ENCODE results near the gene KCNG3. TPM values are rescaled to one million over a fixed set of nuclear protein-coding genes. Genes with fewer than 3 reads are reported as not detected.
A peak's percentile ranks its signal among the peaks of the same experiment; 100 is the strongest.

KCNG3 gene
- total RNA-seq, 2 donors from 2014 or later = 1.8 to 6.9 TPM

DNA sequence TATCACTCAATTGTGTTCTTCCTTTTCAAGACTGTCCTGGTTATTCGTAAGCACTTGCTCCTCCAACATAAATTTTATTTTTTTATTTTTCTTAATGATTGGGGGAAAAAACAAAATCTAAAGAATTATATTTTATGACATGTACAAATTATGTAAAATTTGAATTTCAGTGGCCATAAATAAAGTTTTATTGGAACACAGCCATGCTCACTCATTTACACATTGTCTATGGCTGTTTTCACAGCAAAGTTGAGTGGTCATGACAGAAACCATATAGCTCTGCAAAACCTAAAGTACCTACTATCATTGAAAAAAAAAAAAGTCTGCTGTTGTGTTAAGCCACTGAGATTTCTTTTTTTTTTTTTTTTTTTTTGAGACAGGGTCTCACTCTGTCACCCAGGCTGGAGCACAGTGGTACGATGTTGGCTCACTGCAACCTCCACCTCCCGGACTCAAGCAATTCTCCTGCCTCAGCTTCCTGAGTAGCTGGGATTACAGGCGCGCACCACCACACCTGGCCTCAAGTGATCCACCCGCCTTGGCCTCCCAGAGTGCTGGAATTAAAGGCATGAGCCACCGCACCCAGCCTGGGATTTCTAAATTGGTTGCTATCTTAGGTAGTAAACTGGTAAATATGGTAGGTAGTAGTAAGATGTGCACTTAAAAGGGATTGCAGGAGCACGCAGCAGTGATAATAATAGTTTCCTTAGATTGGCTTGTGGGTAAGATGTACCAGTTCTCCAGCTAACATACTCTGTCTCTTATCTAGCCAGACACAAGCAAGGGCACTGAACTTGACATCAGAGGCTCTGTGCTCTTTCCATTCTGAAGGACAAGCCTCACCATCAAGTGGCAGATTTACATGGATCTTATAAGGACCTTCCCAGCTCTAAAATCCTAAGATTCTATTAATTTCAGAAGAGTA is 44.4 kb downstream of the KCNG3 start:
- ATAC-seq (no peak), DNase-seq (no peak)
- H3K27ac ChIP-seq = peak overlapping the region in 1 of 4 donors; percentile 21
- no peaks in the 10 kb centered on the region for H3K4me1 ChIP-seq
- TF ChIP-seq, protein P1, sequence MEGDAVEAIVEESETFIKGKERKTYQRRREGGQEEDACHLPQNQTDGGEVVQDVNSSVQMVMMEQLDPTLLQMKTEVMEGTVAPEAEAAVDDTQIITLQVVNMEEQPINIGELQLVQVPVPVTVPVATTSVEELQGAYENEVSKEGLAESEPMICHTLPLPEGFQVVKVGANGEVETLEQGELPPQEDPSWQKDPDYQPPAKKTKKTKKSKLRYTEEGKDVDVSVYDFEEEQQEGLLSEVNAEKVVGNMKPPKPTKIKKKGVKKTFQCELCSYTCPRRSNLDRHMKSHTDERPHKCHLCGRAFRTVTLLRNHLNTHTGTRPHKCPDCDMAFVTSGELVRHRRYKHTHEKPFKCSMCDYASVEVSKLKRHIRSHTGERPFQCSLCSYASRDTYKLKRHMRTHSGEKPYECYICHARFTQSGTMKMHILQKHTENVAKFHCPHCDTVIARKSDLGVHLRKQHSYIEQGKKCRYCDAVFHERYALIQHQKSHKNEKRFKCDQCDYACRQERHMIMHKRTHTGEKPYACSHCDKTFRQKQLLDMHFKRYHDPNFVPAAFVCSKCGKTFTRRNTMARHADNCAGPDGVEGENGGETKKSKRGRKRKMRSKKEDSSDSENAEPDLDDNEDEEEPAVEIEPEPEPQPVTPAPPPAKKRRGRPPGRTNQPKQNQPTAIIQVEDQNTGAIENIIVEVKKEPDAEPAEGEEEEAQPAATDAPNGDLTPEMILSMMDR (IDR thresholded peaks at IDR 0.05) = no peak
- TF ChIP-seq POLR2A (IDR thresholded peaks at IDR 0.05) = no peak
- no peak overlapping the region for H3K4me3 ChIP-seq
- H3K27me3 ChIP-seq = no peaks in the 10 kb centered on the region
- H3K9me3 ChIP-seq = no peaks in the 10 kb centered on the region
- intact Hi-C loops (cut with DNase I) = no loop called here
- no peaks in the 10 kb centered on the region for H3K36me3 ChIP-seq (replicated peaks in 1 of 2; ENCODE audit: insufficient read depth in 1 of 2, low read depth in 2 of 2)
- 86 to 91% methylated on average over 7 to 8 of the region's 8 CpGs for WGBS, 2 donors

DNA sequence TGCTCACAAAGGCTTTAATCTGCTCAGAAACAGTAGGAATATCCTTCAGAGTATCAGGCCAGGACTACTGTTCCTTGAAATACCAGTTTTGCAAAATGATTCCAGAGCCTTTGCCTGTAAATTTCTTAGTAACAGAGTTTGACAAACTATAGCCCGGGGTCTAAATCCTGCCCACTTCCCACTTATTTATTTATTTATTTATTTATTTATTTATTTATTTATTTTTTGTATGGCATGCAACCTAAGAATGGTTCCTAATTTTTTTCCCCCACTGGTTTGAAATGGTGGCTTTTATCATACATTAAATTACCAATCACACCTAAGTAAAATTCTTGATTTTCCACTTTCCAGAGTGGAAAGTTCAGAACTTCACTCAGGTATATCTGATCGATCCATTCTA is 45.6 kb downstream of the KCNG3 start:
- no peak for ATAC-seq
- H3K27me3 ChIP-seq = no peaks in the 10 kb centered on the region
- 79 to 98% methylated on average over 2 of the region's 2 CpGs for WGBS, 2 donors
- no peaks in the 10 kb centered on the region for H3K4me1 ChIP-seq
- DNase-seq = no peak
- no peaks in the 10 kb centered on the region for H3K9me3 ChIP-seq
- H3K36me3 ChIP-seq (replicated peaks in 1 of 2; ENCODE audit: insufficient read depth in 1 of 2, low read depth in 2 of 2) = no peaks in the 10 kb centered on the region
- TF ChIP-seq POLR2A (IDR thresholded peaks at IDR 0.05) = no peak
- TF ChIP-seq, protein P1 (IDR thresholded peaks at IDR 0.05) = no peak
- intact Hi-C loops (cut with DNase I) = no loop called here
- H3K4me3 ChIP-seq = no peak overlapping the region
- H3K27ac ChIP-seq = no peak overlapping the region

DNA sequence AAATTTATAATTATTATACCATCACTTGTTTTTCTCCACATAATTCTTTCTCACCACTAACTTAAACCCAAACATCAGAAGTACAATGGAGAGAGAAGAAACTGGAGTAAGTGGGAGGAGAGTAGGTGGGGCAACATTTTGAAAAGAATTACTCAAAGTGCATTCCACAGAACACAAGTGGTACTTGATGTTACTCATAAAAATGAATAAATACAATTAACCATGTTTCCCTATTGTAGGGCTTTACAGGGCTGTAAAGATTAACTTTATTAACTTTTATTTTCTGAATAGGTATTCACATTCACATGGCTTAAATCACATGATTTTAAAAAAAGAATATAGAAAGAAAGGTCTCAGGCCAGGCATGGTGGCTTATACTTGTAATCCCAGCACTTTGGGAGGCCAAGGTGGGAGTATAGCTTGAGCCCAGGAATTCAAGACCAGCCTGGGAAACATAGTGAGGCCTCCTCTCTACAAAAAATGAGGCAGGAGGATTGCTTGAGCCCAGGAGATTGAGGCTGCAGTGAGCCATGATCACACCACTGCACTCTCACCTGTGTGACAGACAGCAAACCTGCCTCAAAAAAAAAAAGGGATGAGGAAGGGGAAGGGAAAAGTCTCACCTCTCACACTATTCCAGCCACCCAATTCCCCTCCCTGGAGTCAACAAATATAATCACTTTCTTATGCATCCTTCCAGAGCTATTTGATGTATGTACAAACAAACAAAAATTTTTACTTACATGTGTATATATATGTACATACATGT is 47.1 kb downstream of the KCNG3 start:
- Histone ChIP-seq H3K27ac (peak overlapping the region in 3 of 4 donors; percentile 44 to 78 (median 57)), H3K4me3 (no peak overlapping the region), H3K9me3 (no peaks in the 10 kb centered on the region), H3K27me3 (no peaks in the 10 kb centered on the region), H3K4me1 (no peaks in the 10 kb centered on the region), H3K36me3 (replicated peaks in 1 of 2; ENCODE audit: insufficient read depth in 1 of 2, low read depth in 2 of 2) (no peaks in the 10 kb centered on the region)
- peak; percentile 88 for ATAC-seq
- TF ChIP-seq POLR2A (IDR thresholded peaks at IDR 0.05) = no peak
- TF ChIP-seq, protein P1 (IDR thresholded peaks at IDR 0.05) = no peak
- intact Hi-C loops (cut with DNase I) = no loop called here
- no peak for DNase-seq

DNA sequence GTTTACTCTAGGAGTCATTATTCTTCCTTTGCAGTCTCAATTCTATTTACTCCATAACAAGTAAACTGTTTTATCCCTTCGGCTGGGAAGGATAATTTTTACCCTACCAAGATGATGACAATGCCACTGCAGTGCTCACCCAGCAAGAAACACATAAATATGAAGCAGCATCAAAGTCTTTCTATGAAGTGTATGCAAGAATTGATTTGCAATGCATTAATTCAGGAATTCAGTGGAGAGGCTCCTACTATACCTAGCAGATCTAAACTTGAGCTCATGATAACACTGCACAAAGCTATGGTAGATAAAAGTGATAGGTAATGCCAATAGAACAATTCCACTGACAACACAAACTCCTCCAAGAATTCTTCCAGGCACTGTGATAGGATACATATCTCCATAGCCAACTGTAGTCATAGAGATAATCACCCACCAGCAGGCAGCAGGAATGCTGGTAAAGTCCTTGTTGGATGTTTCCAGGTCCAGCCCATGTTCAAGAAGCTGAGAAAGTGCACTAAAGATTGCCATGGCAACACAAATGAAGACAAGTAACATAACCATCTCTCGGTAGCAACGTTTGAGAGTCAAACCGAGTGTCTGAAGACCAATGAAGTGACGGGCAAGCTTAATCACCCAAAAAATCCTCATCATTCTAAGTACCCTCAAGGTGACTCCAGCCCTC is 49.9 kb downstream of the KCNG3 start:
- Histone ChIP-seq H3K4me3 (no peak overlapping the region), H3K27me3 (no peaks in the 10 kb centered on the region), H3K9me3 (no peaks in the 10 kb centered on the region), H3K27ac (no peak overlapping the region), H3K4me1 (no peaks in the 10 kb centered on the region), H3K36me3 (replicated peaks in 1 of 2; ENCODE audit: insufficient read depth in 1 of 2, low read depth in 2 of 2) (no peaks in the 10 kb centered on the region)
- DNase-seq (no peak), ATAC-seq (no peak)
- 48 to 53% methylated on average over 2 to 5 of the region's 5 CpGs for WGBS, 2 donors
- TF ChIP-seq POLR2A (IDR thresholded peaks at IDR 0.05) = no peak
- TF ChIP-seq, protein P1 (IDR thresholded peaks at IDR 0.05) = no peak
- intact Hi-C loops (cut with DNase I) = no loop called here
